Measurements from ENCODE around the gene ZC2HC1B. TPM values are rescaled to one million over a fixed set of nuclear protein-coding genes. Genes with fewer than 3 reads are reported as not detected.
A peak's percentile ranks its signal among the peaks of the same experiment; 100 is the strongest.
"Not testable (repeated sequence)": the region's sequence is repeated elsewhere in the genome, so short reads cannot be mapped to it uniquely, and the experiment has no call there.

The ZC2HC1B gene
- polyA plus RNA-seq (ENCODE audit: insufficient read length) = not detected
- long read RNA-seq, donor 1 = 0 reads
- long read RNA-seq, donor 2 = 0 reads
- long read RNA-seq, donor 3 = 0 reads
- long read RNA-seq, donor 4 = 0 reads
- long read RNA-seq, donor 5 = 0 reads
- long read RNA-seq, donor 6 = 0 reads
- long read RNA-seq, donor 7 = 0 reads
- long read RNA-seq, donor 8 = 0 reads

- no peak for DNase-seq
These were observed at the start of gene ZC2HC1B for GRCh38 chr6:143864234-143864633. TSS of gene ZC2HC1B (plus strand) at chr6:143864474. CDS start at chr6:143864540, 66 bp downstream.

- no peak for DNase-seq
These were observed 46.7 kb upstream of the ZC2HC1B start for GRCh38 chr6:143817621-143818020.

GRCh38 chr6:143821359-143821758 is 42.9 kb upstream of the ZC2HC1B start:
- no peak for DNase-seq

- DNase-seq = no peak
These were observed 41.7 kb upstream of the ZC2HC1B start for GRCh38 chr6:143822584-143823024.

- DNase-seq = no peak
These were observed 40.7 kb upstream of the ZC2HC1B start for GRCh38 chr6:143823548-143823947.

- DNase-seq = no peak
These were observed 35.7 kb upstream of the ZC2HC1B start for GRCh38 chr6:143828572-143828971.

GRCh38 chr6:143836150-143836549 is 28.1 kb upstream of the ZC2HC1B start:
- DNase-seq = no peak

- DNase-seq = no peak
These were observed 25.9 kb upstream of the ZC2HC1B start for GRCh38 chr6:143838395-143838794.

- no peak for DNase-seq
These were observed 25.1 kb upstream of the ZC2HC1B start for GRCh38 chr6:143839196-143839595.

- no peak for DNase-seq
These were observed 23.5 kb upstream of the ZC2HC1B start for GRCh38 chr6:143840595-143841265.

GRCh38 chr6:143842461-143842901 is 21.8 kb upstream of the ZC2HC1B start:
- no peak for DNase-seq

- DNase-seq = peak; percentile 97
These were observed 21.2 kb upstream of the ZC2HC1B start, which contains the start of gene LTV1 for GRCh38 chr6:143842902-143843676. TSS of gene LTV1 (plus strand) at chr6:143843338. CDS start at chr6:143843478, 140 bp downstream.

- DNase-seq = no peak
These were observed 20.6 kb upstream of the ZC2HC1B start for GRCh38 chr6:143843677-143843999.

- DNase-seq = no peak
These were observed 20.3 kb upstream of the ZC2HC1B start for GRCh38 chr6:143844006-143844405.

GRCh38 chr6:143845033-143845432 is 19.2 kb upstream of the ZC2HC1B start:
- no peak for DNase-seq

GRCh38 chr6:143851706-143852105 is 12.6 kb upstream of the ZC2HC1B start:
- DNase-seq = not testable (repeated sequence)

- not testable (repeated sequence) for DNase-seq
These were observed 9.2 kb upstream of the ZC2HC1B start for GRCh38 chr6:143855057-143855456.

- not testable (repeated sequence) for DNase-seq
These were observed 7.5 kb upstream of the ZC2HC1B start for GRCh38 chr6:143856762-143857161.

GRCh38 chr6:143857651-143858050 is 6.6 kb upstream of the ZC2HC1B start:
- DNase-seq = no peak

GRCh38 chr6:143859891-143860660 is 4.2 kb upstream of the ZC2HC1B start:
- DNase-seq = no peak

GRCh38 chr6:143863771-143864170 is 503 bp upstream of the ZC2HC1B start:
- no peak for DNase-seq

GRCh38 chr6:143867236-143867635 is 3.0 kb downstream of the ZC2HC1B start:
- DNase-seq = no peak
